Stimulated activated naive CD8-positive, alpha-beta T cell treated with anti-CD3 and anti-CD28 coated beads, Interleukin-15, Interleukin-2, amounts not matched to agents 100 ng/mL and 50 ng/mL, for 24 hours (primary cell): ENCODE results near the gene THSD4.
"Not testable (repeated sequence)": the region's sequence is repeated elsewhere in the genome, so short reads cannot be mapped to it uniquely, and the experiment has no call there.

Experiments
- H3K27ac Mint-ChIP-seq: one replicate; pipeline ENCODE4 v1.8.0; 2021; ENCODE audit warnings: mild to moderate bottlenecking, mixed read lengths
- H3K27me3 Mint-ChIP-seq: one replicate; pipeline ENCODE4 v1.8.0; 2021; ENCODE audit warnings: mixed read lengths
- H3K36me3 Mint-ChIP-seq: one replicate; pipeline ENCODE4 v1.8.0; 2021; ENCODE audit warnings: low read depth, mixed read lengths
- H3K4me1 Mint-ChIP-seq: one replicate; pipeline ENCODE4 v1.8.0; 2021; ENCODE audit warnings: low read depth, mixed read lengths
- H3K4me3 Mint-ChIP-seq: one replicate; pipeline ENCODE4 v1.8.0; 2021; ENCODE audit warnings: mild to moderate bottlenecking, mixed read lengths
- H3K9me3 Mint-ChIP-seq: one replicate; pipeline ENCODE4 v1.8.0; 2021; ENCODE audit warnings: mixed read lengths

Gene THSD4

DNA sequence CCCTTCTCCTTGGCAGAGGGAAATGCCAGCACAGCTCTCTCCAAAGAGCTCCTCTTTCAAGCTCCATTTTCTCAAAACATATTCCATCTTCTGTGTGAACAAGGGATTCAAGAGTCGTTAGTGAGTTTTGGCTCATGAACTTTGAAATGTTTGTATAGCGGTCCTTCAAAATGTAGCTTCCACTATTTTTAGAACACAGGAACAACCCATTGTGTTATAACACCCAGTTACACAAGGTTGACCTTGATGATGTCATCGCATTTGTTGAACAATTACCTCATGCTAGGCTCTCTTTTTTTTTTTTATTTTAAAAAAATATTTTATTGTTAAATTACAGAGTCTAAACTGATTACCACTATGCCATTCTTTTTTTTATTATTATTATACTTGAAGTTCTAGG is 251.7 kb downstream of the THSD4 start:
- Mint-ChIP-seq H3K36me3 (no peaks in the 10 kb centered on the region), H3K4me1 (no peaks in the 10 kb centered on the region), H3K27me3 (no peaks in the 10 kb centered on the region), H3K27ac (no peak overlapping the region), H3K9me3 (peaks cover 12% of the 10 kb centered on the region), H3K4me3 (no peak overlapping the region)

DNA sequence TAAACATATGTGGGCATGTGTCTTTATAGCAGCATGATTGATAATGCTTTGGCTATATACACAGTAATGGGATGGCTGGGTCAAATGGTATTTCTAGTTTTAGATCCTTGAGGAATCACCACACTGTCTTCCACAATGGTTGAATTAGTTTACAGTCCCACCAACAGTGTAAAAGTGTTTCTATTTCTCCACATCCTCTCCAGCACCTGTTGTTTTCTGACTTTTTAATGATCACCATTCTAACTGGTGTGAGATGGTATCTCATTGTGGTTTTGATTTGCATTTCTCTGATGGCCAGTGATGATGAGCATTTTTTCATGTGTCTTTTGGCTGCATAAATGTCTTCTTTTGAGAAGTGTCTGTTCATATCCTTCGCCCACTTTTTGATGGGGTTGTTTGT is 252.5 kb downstream of the THSD4 start:
- peaks cover 14% of the 10 kb centered on the region for H3K9me3 Mint-ChIP-seq
- not testable (repeated sequence) for H3K27ac Mint-ChIP-seq, H3K4me1 Mint-ChIP-seq, H3K27me3 Mint-ChIP-seq, H3K4me3 Mint-ChIP-seq, H3K36me3 Mint-ChIP-seq

DNA sequence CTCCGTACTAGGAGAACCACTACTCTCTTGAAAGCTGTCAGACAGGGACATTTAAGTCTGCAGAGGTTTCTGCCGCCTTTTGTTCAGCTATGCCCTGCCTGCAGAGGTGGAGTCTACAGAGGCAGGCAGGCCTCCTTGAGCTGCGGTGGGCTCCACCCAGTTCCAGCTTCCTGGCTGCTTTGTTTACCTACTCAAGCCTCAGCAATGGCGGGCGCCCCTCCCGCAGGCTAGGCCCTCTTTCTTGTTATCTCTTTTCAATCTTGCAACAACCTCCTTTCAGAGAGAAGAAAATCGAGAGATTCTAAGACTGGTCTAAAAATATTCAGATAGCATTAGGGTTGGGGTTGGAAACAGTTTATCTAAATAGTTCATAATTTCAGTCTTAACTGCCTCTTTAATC is 257.5 kb downstream of the THSD4 start:
- not testable (repeated sequence) for H3K27ac Mint-ChIP-seq

DNA sequence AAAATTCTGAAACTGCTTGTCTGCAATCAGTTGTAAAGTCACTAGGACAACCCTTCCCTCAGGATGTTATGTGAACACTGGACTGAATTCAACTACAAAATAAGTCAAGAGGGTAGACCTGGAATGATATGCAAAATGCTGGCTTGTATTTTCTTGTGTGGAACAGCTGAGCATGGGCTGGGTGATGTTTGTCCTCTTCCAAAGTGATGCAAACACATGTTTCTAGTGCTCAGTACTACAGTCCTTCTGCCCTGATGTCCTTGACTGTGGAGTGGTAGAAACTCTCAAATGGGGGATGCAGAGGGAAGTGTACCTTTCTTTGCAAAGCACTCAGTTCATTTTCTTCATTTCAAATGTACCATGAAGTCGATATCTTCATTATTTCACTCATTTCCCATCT is 258.6 kb downstream of the THSD4 start:
- Mint-ChIP-seq H3K27ac (no peak overlapping the region), H3K4me3 (no peak overlapping the region), H3K36me3 (no peaks in the 10 kb centered on the region), H3K9me3 (peaks cover 20% of the 10 kb centered on the region), H3K4me1 (peaks cover 16% of the 10 kb centered on the region), H3K27me3 (no peaks in the 10 kb centered on the region)

More for the DNA sequence above, 257.5 kb downstream of the THSD4 start:
- not testable (repeated sequence) for H3K36me3 Mint-ChIP-seq, H3K4me3 Mint-ChIP-seq, H3K27me3 Mint-ChIP-seq
- H3K9me3 Mint-ChIP-seq, result peaks cover 20% of the 10 kb centered on the region
- H3K4me1 Mint-ChIP-seq, result peaks cover 16% of the 10 kb centered on the region

DNA sequence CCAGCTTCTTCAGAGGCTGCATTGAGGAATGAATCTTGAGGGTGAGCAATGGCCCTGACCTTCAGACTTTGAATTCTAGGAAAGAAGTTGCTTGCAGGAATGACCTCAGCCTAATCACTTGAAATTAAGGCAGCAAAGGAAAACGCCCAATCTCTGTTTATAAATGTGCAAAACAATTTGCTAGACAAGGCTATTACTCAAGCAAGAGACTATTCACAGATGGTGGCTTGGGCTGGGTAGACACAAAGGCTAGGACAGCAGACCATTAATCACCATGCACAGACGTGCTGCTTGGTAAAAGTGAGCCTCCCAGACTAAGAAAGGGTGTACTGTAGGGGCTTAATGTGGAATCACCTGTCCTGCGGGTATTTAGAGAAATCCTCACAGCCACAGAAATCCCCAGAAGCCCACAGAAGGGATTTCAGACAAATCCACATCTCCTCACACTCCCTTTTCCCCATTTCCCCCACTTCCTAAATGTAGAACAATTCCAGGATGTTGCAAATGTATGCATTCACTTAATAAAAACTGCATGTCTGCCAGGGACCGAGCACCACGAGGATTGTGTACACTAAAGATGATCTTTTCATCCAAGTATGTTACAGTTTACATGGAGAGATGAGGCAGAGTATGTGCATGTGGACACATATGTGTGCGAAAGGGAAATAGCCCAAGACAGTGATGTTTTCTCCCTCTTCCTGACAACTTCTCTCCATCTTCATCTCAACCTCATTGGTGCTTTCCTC is 259.5 kb downstream of the THSD4 start:
- Mint-ChIP-seq H3K27ac (no peak overlapping the region), H3K9me3 (peaks cover 18% of the 10 kb centered on the region), H3K27me3 (no peaks in the 10 kb centered on the region), H3K4me1 (peaks cover 16% of the 10 kb centered on the region), H3K36me3 (no peaks in the 10 kb centered on the region), H3K4me3 (no peak overlapping the region)

DNA sequence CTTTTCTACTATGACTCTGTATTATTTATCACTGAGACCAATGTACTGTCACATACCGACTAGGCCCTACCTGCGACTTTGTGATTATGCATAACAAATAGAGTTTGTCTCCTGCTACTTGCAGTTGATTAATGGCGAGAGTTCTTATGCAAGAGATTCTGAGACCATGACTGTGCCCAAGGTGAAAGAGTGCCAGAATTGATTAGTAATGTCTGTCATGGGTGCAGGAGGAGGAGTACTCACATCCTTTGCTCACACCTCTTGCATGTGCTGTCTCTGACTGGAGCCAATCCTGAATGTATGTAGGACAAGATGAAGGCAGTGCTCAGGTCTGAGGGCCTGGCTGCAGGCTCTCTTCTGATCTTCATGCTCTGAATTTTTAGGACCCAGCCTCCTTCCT is 260.7 kb downstream of the THSD4 start:
- Mint-ChIP-seq H3K27ac (no peak overlapping the region), H3K9me3 (peaks cover 11% of the 10 kb centered on the region), H3K4me1 (peaks cover 16% of the 10 kb centered on the region), H3K36me3 (no peaks in the 10 kb centered on the region), H3K27me3 (no peaks in the 10 kb centered on the region), H3K4me3 (no peak overlapping the region)

DNA sequence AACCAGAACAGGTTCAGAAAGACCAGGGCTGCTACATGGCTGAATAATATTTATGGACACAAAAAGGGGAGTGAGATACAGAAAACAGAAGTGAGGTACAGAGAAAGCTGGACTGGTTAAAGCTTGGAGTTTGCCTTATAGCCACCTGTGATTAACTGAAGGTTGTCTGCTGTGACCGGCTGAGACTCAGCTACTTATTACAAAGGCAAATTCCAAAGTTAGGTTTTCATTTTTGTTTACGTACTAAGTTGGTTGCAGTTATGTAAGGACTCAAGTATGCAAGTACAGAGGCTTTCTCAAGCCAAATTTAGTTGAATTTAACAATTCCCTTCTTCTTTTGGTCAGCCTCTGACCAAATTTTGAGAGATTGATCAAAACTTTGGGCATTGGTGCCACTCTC is 264.6 kb downstream of the THSD4 start:
- Mint-ChIP-seq H3K4me1 (peaks cover 3% of the 10 kb centered on the region), H3K9me3 (peaks cover 6% of the 10 kb centered on the region), H3K36me3 (no peaks in the 10 kb centered on the region), H3K4me3 (no peak overlapping the region), H3K27ac (no peak overlapping the region), H3K27me3 (no peaks in the 10 kb centered on the region)

DNA sequence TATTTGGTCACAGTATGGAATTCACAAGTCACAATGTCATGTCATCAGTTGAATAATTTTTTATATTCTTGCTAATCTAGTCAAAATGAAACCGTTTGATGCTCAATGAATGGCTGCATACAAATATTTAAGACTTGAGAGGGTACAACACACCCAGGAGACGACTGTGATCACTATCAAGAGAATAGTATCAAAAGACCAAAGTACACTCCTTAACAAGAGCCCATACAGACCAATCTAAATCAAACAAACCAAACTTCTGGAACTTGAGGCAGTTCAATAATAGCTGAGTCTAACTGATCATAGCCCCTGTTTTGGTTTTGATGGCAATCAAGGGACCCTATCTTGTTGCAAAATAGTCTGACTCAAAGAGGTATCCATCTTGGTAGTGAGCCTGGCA is 265.1 kb downstream of the THSD4 start:
- Mint-ChIP-seq H3K27ac (no peak overlapping the region), H3K27me3 (no peaks in the 10 kb centered on the region), H3K4me3 (no peak overlapping the region), H3K36me3 (no peaks in the 10 kb centered on the region), H3K9me3 (peaks cover 1% of the 10 kb centered on the region), H3K4me1 (peaks cover 2% of the 10 kb centered on the region)

DNA sequence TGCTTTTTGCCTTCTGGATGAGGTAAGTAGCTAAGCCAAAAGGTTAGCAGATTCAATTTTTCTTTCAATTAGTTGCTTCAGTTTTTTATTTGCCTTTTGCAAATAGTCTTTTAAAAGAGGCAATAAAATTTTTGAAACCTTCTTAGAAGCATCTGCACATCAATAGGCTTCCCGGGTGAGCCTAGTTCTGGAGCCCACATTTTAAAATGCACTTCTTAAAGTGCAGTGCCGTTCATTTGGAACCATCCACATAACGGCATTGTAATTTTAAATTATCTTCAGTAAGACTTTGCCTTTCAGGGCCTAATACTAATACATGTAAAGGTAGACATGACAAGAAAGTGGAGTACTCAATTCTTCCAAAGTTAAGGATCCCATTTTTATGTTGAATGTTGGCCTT is 269.2 kb downstream of the THSD4 start:
- Mint-ChIP-seq H3K4me3 (no peak overlapping the region), H3K27me3 (peaks cover 22% of the 10 kb centered on the region), H3K4me1 (no peaks in the 10 kb centered on the region), H3K36me3 (no peaks in the 10 kb centered on the region), H3K27ac (no peak overlapping the region), H3K9me3 (no peaks in the 10 kb centered on the region)

DNA sequence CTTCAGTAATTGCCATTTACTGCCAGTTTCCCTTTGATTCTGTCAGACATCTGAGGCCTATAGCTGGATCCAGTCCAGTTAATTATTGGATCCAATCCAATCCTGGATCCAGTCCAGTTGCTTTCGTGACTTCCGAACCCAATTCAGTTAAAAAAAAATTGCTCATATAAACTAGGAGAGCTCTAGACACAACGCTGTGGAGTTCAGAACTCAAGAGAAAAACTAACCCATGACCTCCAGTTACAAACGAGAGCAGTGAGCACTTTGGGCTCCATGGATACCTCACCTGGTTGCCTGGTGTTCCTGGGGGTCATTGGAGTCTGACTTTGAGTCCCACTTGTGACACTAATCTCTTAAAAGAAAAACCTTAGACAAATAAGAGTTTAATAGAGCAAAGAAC is 269.8 kb downstream of the THSD4 start:
- H3K27ac Mint-ChIP-seq, result no peak overlapping the region
- H3K9me3 Mint-ChIP-seq, result no peaks in the 10 kb centered on the region
- H3K27me3 Mint-ChIP-seq, result peaks cover 22% of the 10 kb centered on the region
- no peak overlapping the region for H3K4me3 Mint-ChIP-seq
- H3K4me1 Mint-ChIP-seq, result no peaks in the 10 kb centered on the region
- H3K36me3 Mint-ChIP-seq, result no peaks in the 10 kb centered on the region

DNA sequence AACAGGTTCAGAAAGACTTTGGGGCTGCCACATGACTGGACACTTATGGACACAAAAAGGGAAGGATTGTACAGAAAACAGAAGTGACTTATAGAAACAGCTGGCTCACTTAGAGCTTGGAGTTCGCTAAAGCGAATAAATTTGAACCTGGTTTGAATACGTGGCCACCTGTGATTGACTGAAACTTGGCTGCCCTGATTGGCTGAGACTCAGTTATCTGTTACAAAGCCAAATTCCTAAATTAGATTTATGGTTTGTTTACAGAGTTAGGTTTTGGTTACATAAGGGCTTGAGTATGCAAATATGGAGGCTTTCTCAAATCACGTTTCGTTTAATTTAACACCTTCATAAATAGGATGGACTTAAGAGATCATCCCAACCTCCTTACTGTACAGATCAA is 270.2 kb downstream of the THSD4 start:
- Mint-ChIP-seq H3K4me3 (no peak overlapping the region), H3K9me3 (no peaks in the 10 kb centered on the region), H3K27ac (no peak overlapping the region), H3K27me3 (peaks cover 22% of the 10 kb centered on the region), H3K36me3 (no peaks in the 10 kb centered on the region), H3K4me1 (no peaks in the 10 kb centered on the region)

DNA sequence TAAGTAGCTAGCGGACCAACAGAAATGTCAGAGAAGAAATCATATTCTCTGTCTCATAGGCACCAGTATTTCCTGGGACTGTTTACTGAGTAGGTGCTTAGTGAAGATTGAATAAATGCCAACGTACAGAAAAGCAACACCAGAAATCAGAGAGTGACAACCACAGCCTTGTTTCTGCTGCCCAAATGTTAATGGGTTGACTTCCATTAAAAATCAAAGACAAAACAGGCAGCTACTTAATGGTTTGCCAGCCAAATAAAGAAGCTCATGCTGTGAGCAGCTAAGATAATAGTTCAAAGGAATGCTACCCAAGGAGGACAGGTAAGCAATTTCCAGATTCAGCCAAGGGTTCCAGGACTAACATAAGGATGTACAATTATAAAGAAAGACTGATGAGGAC is 270.7 kb downstream of the THSD4 start:
- Mint-ChIP-seq H3K9me3 (no peaks in the 10 kb centered on the region), H3K27me3 (peaks cover 22% of the 10 kb centered on the region), H3K27ac (no peak overlapping the region), H3K4me1 (no peaks in the 10 kb centered on the region), H3K4me3 (no peak overlapping the region), H3K36me3 (no peaks in the 10 kb centered on the region)

DNA sequence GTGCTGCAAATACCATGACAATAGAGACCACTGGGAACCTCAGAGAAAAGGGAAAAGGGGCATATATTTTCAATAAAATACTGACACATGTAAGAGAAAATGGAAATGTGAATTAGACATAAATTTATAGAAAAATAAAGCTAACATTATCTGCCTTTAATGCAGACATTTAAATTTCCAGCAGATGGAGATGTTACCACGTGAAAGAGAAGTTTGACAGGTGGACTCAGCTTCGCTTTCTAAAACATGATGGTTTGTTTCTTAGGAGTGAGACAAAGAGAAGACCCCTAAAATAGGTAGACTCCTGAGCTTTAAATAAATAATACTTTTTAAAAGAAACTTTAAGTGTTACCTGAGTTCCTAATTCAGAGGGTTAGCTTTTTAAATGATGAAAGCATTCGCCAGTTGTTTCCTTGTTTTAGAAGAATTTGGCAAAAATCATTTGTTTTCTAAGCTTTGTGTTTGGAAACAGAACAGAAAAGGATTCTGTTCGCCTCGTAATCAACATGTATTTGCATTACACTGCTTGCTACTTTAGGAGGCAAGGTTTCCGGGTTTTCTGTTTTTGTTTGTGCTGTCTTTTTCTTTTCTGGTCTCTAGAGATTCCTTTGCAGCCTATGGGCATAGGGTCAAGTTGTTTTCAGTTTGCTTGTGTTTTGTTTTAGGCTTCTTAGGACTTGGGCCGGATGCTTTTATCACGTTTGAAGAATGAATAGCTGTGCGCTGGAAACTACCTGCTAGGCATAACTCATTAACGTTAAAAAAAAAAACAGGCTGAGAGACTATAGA is 271.4 kb downstream of the THSD4 start:
- no peak overlapping the region for H3K4me3 Mint-ChIP-seq
- no peaks in the 10 kb centered on the region for H3K36me3 Mint-ChIP-seq
- H3K4me1 Mint-ChIP-seq, result no peaks in the 10 kb centered on the region
- no peaks in the 10 kb centered on the region for H3K9me3 Mint-ChIP-seq
- no peak overlapping the region for H3K27ac Mint-ChIP-seq
- peaks cover 22% of the 10 kb centered on the region for H3K27me3 Mint-ChIP-seq

DNA sequence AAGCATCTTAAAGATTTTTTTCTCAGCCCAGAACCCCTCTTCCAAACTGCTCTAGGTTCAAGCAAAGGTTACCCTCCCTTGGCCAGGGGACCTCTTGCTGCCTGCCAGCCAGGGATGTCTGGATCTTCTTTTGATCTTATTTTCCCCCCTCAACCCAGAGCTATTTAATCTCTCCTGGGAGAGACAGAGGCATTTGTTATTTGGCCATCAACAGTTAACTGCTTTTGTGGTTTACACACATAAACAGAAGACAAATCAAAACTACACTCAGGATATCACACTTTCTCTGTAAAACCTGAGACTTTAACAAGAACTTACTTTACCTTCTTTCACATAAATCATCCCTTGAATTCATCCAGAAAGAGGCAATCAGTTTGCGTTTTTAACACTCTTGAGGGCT is 272.5 kb downstream of the THSD4 start:
- Mint-ChIP-seq H3K9me3 (no peaks in the 10 kb centered on the region), H3K4me3 (no peak overlapping the region), H3K4me1 (no peaks in the 10 kb centered on the region), H3K27me3 (peaks cover 22% of the 10 kb centered on the region), H3K36me3 (no peaks in the 10 kb centered on the region), H3K27ac (no peak overlapping the region)

DNA sequence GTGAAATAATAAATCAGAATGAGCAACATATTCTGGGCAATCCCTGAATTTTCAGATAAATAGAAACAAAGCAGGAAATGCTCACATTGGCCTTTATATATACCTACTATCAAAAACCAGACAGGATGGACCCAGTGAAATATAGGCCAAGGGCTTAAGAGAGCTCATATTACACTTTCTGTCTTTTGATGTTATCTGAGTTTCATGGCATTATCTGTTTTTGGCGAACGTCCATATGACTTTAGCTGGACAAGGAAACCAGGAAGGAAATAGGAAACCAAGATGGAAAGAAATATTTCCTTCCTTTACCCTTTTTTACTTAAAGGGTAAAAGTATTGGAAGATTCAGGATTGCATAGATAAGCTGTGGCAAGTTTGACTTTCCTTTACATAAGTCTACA is 274.8 kb downstream of the THSD4 start:
- H3K9me3 Mint-ChIP-seq, result no peaks in the 10 kb centered on the region
- H3K36me3 Mint-ChIP-seq, result no peaks in the 10 kb centered on the region
- H3K27ac Mint-ChIP-seq, result no peak overlapping the region
- peaks cover 22% of the 10 kb centered on the region for H3K27me3 Mint-ChIP-seq
- no peak overlapping the region for H3K4me3 Mint-ChIP-seq
- H3K4me1 Mint-ChIP-seq, result no peaks in the 10 kb centered on the region
